Skin epidermis (tissue), 12 donors: ENCODE data around the gene MAGEA1.
"Not testable (repeated sequence)": the region's sequence is repeated elsewhere in the genome, so short reads cannot be mapped to it uniquely, and the experiment has no call there.

Source experiments
- H3K27ac ChIP-seq, 21 experiments: fragments of 200-600 bp; sonication (generic) in 11 of 21; one replicate each; pipeline ENCODE4 v1.5.0; 2020; ENCODE audit warnings: mild to moderate bottlenecking in 3 of 21, inconsistent platforms in 2 of 21, moderate library complexity in 2 of 21
- H3K4me3 ChIP-seq, 7 experiments: fragments of 200-600 bp; sonication (generic) in 2 of 7; one replicate each; pipeline ENCODE4 v1.5.0; 2020; ENCODE audit warnings: inconsistent platforms in 2 of 7, mild to moderate bottlenecking in 2 of 7, moderate library complexity in 1 of 7

The MAGEA1 gene, protein sequence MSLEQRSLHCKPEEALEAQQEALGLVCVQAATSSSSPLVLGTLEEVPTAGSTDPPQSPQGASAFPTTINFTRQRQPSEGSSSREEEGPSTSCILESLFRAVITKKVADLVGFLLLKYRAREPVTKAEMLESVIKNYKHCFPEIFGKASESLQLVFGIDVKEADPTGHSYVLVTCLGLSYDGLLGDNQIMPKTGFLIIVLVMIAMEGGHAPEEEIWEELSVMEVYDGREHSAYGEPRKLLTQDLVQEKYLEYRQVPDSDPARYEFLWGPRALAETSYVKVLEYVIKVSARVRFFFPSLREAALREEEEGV

DNA sequence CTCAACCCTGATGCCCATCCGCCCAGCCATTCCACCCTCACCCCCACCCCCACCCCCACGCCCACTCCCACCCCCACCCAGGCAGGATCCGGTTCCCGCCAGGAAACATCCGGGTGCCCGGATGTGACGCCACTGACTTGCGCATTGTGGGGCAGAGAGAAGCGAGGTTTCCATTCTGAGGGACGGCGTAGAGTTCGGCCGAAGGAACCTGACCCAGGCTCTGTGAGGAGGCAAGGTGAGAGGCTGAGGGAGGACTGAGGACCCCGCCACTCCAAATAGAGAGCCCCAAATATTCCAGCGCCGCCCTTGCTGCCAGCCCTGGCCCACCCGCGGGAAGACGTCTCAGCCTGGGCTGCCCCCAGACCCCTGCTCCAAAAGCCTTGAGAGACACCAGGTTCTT, at the start of gene MAGEA1:
Gene MAGEA1 (plus strand): TSS at position 154 of the 400 bp plus-strand sequence. CDS start 3,106 bp downstream, outside the sequence.
- no peak within 1 kb of the TSS for H3K27ac ChIP-seq
- no peak within 1 kb of the TSS for H3K4me3 ChIP-seq

DNA sequence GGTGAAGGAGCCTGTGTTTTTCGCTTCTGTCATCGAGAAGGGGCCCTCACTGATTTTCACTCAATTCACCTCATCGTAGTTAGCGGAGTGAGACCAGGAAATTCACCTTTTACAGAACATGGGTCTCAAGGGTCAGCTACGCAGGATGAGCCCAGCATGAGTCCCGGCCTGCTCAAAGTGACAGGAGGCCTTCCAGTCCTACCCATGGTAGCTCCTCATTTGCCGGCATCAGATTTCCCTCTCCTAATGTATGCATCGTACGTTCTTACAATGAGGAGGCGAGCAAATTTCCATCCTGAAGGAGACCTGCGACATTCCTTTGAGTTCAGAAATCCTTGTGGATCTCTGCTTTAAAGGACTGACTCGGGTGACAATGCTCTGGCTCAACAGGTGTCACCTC, 46.2 kb upstream of the MAGEA1 start:
- not testable (repeated sequence) for H3K4me3 ChIP-seq

DNA sequence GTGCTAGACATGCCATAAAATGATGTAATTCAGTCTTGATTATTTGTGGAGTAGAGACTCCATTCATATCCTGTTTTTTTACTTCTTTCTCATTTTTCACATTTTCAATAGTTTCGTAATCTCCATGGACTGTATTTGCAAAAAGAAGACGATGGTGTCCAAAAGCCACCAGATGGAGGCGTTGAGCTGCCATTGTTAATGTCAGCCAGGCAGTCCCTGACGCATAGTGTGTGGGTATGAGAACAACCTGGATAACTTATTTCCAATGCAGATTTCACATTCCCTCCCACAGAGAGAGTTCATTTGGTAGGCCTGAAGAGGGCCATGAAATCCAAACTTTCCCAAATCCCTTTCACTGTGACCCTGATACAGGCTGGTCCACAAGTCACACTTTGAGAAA, 40.0 kb upstream of the MAGEA1 start:
- H3K4me3 ChIP-seq, H3K27ac ChIP-seq: not testable (repeated sequence)

More for the DNA sequence above, 46.2 kb upstream of the MAGEA1 start:
- not testable (repeated sequence) for H3K27ac ChIP-seq

DNA sequence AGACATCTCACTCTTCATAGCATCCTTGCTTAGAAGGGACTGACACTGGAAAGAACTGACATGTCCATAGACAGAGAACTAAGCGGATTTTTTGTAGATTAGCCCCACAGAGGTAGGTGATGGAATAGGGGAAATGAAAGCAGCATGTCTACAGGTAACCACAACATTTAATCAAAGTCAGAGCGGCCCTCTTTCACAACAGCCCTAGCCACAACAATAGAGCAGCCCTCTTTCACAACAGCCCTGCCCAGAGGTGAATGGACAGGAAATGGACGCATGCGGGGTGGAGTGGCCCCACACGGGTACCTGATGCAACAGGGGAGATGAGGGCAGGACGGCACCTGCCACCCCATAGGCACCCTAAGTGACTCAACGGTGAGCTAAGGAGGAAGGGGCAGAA, 32.8 kb upstream of the MAGEA1 start:
- not testable (repeated sequence) for H3K4me3 ChIP-seq, H3K27ac ChIP-seq

DNA sequence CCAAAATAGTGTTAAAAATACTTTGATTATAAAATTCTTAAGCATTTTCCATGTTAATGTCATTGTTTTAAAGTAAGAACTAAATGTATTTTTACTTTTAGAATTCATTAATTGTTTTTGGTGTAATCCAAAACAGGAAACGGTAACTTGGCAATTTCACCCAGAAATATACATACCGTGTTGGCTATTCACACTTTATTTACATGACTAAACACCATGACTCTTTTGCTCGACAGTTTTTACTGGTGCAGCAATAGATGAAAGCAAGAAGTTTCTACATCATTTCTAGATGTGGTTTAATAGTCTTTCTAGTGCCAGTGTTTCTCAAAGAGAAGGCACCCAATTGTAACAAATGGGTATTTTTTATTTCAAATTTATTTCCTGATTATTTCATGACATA, 25.6 kb upstream of the MAGEA1 start:
- no peak overlapping the region for H3K27ac ChIP-seq
- no peak overlapping the region for H3K4me3 ChIP-seq

DNA sequence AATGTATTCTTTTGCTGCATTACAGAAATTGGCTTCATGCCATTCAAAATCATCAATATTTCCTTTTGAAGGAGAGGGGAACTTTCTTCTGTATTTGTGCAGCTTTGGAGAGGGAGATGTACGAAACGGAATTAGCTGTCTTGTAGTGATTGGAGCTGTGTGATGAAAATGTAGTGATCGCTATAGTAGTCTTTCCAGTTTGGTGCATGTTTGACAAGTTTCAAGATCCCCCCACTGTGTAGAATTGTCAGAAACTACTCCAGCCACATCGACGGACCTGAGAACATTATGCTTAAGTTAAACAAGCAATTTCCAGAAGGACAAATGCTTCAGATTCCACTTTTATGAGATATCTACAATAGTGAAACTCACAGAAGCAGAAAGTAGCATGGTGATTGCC, 21.6 kb upstream of the MAGEA1 start:
- H3K27ac ChIP-seq = no peak overlapping the region
- no peak overlapping the region for H3K4me3 ChIP-seq

DNA sequence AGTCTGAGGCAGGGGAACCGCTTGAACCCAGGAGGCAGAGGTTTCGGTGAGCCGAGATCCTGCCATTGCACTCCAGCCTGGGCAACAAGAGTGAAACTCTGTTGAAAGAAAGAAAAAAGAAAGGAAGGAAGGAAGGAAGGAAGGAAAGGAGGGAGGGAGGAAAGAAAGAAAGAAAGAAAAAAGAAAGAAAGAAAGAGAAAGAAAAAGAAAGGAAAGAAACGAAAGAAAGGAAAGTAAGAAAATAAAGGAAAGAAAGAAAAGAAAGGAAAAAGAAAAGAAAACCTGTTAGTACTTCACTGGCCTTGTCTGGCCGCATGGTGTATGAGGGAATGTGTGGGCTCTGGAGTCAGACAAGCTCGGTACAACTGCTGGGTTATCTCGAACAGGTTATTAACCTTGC, 20.8 kb upstream of the MAGEA1 start:
- Histone ChIP-seq H3K27ac (no peak overlapping the region), H3K4me3 (no peak overlapping the region)

DNA sequence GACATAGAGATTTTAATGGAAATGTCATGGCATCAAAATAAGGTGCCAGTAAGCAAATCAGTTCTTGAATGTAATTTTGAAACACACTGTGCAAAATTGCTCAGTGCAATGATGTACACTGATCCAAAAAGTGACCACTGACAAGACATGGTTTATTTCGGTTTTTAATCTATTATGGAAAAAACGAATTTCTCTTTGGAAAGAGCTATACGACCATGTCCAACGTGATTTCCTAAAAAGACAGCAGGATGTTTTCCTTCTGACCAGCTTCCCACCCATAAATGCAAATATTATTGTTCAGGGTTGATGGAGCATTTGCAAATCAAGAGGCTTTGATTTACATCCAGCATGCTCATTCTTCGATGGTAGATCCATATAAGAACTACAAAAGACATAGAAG, 17.1 kb upstream of the MAGEA1 start:
- no peak overlapping the region for H3K4me3 ChIP-seq
- no peak overlapping the region for H3K27ac ChIP-seq

DNA sequence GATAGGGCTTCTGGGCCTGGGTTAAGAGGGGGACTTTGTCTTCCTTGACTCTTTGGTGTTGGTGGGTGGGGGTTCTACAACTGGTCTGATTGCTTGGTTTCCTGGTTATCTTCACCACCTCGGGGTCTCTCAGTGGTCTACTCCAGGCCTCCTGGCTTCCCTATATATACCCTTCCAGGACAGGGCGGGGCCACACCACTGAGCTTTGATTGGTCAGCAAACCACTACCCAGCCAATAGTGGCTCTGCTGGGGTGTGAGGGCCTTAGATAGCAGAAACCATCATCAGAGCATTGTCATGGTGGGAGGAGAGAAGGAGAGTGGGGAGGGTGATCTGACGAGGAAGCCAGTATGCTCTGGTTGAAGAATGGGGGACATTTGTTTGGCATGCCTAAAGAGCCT, 14.4 kb upstream of the MAGEA1 start:
- Histone ChIP-seq H3K4me3 (no peak overlapping the region), H3K27ac (no peak overlapping the region)

DNA sequence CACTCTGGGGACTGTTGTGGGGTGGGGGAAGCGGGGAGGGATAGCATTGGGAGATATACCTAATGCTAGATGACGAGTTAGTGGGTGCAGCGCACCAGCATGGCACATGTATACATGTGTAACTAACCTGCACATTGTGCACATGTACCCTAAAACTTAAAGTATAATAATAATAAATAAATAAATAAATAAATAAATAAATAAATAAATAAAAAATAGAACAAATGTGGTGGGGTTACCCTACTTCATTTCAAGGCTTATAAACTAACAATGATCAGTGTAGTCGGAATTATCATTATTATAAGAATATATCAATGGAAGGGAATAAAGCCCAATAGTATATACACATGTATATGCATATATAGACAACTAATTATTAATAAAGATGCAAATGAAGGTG, 10.7 kb upstream of the MAGEA1 start:
- H3K4me3 ChIP-seq, H3K27ac ChIP-seq: not testable (repeated sequence)

DNA sequence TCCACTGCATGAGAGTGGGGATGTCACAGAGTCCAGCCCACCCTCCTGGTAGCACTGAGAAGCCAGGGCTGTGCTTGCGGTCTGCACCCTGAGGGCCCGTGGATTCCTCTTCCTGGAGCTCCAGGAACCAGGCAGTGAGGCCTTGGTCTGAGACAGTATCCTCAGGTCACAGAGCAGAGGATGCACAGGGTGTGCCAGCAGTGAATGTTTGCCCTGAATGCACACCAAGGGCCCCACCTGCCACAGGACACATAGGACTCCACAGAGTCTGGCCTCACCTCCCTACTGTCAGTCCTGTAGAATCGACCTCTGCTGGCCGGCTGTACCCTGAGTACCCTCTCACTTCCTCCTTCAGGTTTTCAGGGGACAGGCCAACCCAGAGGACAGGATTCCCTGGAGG, 2.7 kb downstream of the MAGEA1 start:
- Histone ChIP-seq H3K4me3 (no peak overlapping the region), H3K27ac (no peak overlapping the region)

DNA sequence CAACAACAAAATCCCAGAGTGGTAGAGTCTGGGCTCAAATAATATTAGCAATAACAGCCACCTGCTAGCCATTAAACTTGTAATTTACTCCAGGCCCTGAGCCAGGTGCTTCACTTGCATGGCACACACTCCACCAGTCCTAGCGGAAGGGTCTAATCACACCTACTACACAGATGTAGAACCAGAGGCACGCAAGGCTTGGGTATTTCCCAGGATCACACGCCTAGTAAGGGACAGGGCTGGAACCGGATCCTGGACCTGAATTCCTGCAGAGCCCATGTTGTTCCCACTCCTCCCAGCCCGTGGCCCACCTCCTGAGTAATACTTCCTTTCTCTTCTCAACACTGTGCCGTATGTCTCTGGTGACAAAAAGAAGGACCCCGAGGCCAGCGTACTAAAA, 5.7 kb downstream of the MAGEA1 start:
- Histone ChIP-seq H3K27ac (no peak overlapping the region), H3K4me3 (no peak overlapping the region)

DNA sequence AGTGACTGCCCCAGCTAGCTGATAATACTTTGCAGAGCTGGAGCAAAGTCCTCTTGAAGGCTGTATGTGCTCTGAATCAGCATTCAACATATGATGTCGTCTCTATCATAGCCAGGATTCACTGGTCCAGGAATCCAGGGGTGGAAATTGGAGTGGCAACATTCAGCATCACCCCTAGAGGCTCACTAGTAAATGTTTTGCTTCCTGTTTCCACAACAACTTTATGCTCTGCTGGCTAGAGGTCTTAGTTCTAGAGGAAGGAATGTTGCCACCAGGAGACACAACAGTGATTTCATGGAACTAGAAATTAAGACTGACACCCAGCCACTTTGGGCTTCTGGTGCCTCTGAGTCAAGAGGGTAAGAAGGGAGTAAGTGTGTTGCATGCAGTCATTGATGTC, 11.3 kb downstream of the MAGEA1 start:
- no peak overlapping the region for H3K27ac ChIP-seq
- no peak overlapping the region for H3K4me3 ChIP-seq

DNA sequence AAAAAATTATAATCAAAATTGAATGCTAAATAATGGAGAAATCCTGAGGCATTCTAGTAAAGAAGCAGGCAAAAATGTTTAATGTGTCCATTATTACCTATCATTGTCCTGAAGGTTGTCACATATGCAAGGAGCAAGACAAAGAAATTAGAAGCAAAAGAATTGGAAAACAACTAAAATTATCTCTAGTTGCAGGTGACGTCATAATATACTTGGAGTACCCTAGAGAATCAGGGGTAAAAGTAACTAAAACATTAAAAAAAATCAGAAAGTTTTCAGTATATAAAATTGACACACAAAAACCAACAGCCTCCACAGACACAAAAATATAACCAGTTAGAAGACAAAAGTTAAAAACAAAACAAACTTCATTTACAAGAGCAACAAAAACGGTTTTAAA, 21.4 kb downstream of the MAGEA1 start:
- H3K4me3 ChIP-seq = no peak overlapping the region
- H3K27ac ChIP-seq = no peak overlapping the region

DNA sequence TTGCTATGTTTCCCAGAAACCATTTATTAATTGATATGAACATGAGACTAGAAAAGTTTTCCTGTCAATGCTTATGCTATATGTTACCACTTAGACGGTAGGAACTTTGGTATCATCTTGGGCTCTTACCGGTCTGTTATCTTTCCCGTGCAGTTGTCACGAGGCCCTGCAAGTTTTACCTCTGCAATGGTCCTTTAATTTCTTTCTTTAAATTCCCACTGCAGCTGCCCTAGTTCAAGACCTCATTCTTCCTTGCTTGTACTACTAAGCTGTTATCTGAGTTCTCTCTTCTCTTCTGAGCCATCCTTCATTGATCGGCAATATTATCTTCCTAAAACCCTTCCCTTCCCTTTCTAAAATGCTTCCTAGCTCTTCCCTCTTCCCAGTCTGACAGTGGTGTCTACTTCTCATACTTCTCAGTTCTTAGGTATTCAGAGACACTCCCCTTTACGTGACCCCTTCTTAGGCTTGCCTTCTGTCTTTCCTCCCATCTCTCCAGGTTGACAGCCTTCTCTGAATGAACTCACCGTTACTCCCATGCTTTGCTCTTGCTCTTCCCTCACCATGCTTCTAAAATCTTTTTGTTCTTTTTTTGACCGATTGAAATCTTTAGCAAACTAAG, 27.5 kb downstream of the MAGEA1 start:
- no peak overlapping the region for H3K27ac ChIP-seq
- no peak overlapping the region for H3K4me3 ChIP-seq

DNA sequence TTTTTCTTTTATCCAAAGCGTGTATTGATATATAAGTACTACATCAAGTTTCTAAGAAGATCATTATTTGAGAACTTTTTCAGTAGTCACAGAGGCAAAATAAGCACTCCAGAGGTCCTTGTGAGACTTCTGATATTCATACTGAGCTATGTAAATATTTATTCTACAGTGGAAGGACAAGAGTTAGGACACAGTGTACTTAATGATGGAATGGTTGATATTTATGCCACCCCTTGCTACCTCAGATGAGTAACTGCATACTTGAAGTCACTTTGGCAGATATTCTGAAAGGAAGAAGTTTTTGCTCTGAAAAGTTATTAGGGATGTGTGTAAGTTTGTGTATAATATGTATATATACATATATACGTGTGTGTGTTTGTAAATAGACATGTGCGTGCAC, 30.3 kb downstream of the MAGEA1 start:
- Histone ChIP-seq H3K4me3 (no peak overlapping the region), H3K27ac (no peak overlapping the region)

DNA sequence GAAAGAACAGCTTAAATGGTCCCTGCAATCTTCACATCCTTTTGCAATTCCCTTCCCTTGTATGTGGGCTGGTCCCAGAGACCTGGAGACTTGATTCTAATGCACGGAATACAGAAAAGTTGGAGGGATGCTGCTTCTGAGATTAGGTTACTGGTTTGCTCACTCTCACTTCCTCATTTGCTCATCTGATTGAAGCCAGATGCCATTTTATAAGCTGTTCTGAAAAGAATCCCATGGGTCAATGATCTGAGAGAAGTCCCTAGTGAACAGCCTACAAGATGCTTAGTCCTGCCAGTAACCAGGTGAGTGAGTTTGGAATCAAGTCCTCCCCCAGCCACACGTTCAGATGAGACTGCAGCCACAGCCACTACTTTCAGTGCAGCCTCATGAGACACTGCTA, 35.9 kb downstream of the MAGEA1 start:
- Histone ChIP-seq H3K27ac (no peak overlapping the region), H3K4me3 (no peak overlapping the region)

DNA sequence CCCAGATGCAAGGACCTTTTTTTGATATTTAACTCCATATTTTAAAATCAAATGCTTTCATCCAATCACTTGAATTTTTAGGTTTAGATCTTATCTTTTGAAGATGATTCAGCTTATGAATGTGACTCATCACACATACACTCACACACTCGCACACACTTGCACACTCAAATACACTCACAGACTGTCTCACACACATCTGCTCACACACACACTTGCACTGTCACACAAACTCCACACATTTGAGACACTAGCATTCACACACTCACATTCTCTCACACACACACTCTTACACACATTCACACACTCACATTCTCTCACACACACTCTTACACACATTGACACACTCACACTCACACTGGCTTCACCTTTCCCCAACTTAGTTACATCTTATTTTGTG, 37.8 kb downstream of the MAGEA1 start:
- Histone ChIP-seq H3K4me3 (no peak overlapping the region), H3K27ac (no peak overlapping the region)

DNA sequence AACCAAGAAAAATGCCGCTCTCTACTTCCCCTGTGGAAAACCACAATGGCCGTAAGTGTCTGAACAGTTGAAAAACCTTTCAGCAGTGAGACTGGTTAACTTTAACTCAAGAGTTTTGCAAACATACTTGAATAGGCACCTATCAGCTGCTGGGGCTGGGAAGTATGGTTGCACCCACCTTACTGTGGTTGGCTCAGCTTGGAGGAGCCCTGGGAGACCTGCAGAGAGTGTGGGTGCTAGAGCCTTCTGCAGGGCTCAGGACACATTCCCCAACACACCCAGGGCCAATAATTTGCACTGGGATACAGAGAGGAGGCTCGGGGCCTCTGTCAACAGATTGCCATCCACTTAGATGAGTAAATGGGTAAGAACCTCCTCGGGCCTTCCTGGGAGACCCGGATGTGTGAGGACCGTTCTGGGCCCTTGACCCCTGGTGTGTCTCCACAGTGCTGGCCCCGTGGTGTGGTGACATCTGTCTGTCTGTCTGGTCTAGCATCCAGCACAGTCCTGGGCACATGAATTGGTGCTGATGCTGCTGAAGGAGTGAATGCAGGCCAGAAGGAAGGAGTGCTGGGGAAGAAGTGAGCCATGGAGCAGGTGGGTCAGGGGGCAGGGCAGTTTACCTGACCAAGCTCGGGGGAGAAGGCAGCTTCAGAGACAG, 46.5 kb downstream of the MAGEA1 start:
- Histone ChIP-seq H3K27ac (no peak overlapping the region), H3K4me3 (no peak overlapping the region)

DNA sequence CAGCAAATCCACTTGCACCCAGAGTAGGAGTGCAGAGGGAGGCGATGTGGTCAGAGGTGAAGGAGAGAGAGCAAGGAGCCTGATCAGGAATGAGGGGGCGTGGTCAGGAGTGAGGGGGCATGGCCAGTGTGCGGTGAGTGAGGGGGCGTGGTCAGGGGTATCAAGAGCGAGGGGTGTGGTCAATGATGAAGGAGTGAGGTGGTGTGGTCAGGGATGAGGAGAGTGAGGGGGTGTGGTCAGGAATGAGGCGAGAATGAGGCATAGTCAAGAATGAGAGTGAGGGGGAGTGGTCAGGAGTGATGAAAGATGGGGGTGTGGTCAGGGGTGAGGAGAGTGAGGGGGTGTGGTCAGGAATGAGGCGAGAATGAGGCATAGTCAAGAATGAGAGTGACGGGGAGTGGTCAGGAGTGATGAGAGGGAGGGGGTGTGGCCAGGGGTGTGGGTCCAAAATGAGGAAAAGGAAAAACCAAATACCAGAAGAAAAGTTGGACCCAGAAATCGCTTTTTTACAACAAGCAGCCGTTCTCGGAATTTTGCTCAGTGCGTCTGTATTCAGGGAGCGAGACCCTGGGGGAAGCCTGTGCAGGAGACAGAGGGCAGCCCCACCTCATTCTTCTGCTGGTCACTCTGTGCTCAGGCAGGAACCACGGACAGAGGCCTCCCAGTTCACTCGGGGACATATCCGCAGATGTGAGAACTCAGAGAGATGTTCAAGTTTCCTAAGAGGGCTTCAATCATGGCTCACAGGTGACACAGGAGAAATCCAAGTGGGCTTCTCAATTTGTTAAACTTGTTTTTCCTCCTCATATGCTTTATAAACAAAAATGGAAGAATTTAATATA, 47.5 kb downstream of the MAGEA1 start:
- H3K4me3 ChIP-seq = no peak overlapping the region
- no peak overlapping the region for H3K27ac ChIP-seq
